Fibroblast of the conjunctiva (primary cell): ENCODE measurements around the gene NDUFAF7.
"Not testable (repeated sequence)": the region's sequence is repeated elsewhere in the genome, so short reads cannot be mapped to it uniquely, and the experiment has no call there.

Experiments used
- DNase-seq: peaks from one replicate; pipeline ENCODE4 v3.0.0-alpha.2; 2010; ENCODE audit warnings: low read depth

Gene NDUFAF7

DNA sequence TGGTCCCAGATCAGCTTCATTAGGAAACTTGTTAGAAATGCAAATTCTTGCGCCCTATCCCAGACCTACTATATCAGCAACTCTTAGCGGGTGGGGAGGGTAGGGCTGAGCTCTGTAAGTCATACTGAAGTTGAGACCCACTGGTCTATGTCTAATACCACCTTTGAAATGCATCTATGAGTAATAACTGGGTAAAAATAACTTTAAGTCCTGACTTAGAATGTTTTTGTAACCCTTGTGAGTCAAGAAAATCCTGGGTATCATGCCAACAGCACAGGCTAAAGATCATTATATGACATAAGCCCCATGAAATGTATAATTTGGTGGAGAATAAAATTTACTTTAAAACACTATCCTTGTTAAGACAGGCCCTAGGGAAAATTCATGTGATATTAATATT lies 51.7 kb downstream of the NDUFAF7 start:
- peak; percentile 81 for DNase-seq

DNA sequence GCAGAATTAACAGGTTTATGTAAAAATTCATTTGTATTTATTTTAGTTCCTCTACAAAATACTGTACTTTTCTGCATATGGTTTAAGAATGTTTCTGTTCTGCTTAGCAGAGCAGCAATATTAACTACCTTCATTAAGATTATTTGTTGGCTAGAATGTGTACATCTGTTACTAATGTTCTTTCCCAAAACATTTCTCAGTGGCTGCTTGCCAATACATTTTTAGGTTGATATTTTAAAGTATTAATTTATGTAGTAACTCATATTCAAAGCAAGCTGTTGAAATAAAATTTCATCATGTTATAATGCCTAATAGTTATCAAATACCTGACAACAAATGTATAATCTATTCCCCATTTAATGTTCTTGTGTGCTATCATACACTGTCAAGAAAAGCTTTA lies 52.9 kb downstream of the NDUFAF7 start:
- DNase-seq = peak; percentile 42

DNA sequence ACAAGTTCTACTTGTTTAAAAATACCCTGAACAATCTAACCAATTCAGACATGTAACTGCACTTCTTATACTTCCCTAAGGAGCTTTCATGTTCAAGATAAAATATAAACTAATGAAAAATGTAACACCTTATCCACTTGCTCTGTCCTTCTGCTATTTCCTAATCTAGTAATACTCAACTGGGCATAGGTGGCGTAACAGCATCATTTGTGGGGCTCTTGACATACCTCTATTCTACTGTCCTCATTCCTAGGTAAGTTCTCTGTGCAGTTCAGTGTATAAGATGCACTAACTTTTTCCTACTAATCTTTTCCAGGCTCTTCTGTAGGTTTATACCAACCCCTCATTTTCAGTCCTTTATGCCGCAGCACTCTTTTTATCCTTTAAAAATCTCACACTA lies 56.5 kb downstream of the NDUFAF7 start:
- no peak for DNase-seq

DNA sequence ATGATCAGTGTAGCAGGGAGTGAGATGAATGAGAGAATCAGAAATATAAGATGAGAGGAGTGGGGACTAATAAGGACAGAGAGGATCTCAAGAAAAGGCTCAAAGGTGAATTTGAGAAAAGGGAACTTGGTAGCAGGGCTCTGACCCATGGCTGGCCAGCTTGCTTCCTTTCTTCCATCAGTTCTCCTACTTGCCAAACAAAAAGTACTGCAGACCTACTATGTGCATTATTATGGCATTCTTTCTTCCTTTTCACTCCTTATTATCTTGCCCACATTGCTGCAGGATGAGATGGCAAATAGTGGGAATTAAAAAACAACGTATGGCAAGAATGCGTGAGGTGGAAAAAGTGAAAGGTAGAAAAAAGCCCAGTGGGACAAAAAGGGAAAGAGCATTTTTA lies 60.2 kb downstream of the NDUFAF7 start:
- DNase-seq = no peak

DNA sequence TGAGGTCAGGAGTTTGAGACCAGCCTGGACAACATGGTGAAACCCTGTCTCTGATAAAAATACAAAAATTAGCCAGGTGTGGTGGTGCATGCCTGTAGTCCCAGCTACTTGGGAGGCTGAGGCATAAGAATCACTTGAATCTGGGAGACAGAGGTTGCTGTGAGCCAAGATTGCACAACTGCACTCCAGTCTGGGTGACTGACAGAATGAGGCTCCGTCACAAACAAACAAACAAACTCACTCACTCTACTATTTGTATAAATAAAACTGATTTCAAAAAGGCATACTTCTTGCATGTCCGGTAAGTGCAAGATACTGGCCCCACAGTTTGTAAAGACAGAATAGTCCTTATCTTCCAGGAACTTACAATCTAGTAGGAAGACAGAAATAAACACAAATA lies 63.4 kb downstream of the NDUFAF7 start:
- DNase-seq = not testable (repeated sequence)

DNA sequence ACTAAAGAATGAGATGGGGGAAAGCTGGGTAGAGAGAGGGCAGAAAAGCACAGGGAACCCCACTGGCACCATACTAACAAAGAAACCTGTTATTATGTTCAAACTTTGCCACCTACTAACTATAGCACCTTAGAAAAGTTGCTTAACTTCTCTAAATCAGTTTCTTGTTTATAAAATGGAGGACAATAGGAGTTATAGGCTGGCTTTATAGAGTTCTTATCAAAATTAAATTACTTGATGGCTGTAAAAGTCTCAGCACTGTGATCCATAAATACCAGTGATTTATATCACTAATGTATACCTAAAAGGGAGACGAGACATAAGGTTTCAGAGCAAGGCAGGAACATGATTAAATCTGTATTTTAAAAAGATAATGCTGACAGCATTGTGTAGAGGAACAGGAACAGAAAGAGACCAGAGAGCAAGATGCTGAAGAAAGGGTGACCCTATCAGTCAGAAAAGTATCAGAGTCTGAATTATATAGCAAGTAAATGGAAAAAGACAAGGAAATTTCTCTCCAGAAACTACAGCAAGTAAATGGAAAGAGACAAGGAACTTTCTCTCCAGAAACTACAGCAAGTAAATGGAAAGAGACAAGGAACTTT lies 64.1 kb downstream of the NDUFAF7 start:
- DNase-seq = no peak

DNA sequence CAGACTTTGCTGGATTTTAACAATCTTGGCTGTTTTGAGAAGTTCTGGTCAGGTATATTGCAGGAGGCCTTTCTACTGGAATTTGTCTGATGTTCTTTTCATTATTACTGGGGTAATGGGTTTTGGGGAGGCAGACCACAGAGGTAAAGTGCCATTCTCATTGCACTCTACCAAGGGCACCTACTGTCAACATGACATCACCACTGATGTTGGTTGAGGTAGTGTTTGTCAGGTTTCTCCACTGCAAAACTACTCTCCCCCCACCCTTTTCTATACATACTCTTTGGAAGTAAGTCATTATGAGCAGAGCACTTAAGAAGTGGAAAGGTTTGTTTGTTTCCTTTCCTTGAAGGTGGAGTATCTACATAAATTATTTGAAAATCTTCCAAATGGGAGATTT lies 66.2 kb downstream of the NDUFAF7 start:
- no peak for DNase-seq
